HuH-7 (cell line): ENCODE results near the gene SHPK.

ENCODE experiments used
- DNase-seq: peaks from one replicate; pipeline ENCODE4 v3.0.0; 2011; ENCODE audit warnings: low spot score

SHPK gene

GRCh38 chr17:3660311-3660891 is 24.4 kb upstream of the SHPK start:
- no peak for DNase-seq

DNA sequence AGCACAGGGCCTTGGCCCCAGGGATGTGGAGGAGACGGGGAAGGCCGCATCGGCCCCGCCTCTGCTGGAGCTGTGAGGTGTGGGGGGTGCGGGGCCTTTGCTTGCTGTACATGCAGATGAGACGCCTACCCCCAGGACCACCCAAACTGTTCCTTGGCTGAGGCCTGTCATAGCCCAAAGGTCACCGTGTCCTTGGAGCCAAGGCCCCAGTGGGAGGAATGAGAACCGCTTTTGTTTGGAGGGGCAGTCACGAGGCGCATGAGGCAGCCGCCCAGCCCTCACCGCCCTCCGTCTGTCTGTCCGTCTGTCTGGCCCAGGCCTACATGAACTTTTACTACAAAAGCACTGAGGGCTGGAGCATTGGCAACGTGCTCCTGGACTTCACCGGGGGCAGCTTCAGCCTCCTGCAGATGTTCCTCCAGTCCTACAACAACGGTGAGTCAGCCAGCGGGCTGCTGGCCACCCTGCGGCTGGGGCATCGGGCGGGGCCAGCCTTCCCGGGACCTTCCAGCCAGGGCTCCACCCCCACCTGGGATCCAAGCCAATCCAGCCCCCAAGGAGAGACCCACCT is 23.6 kb upstream of the SHPK start:
- DNase-seq, result peak; percentile 25

DNA sequence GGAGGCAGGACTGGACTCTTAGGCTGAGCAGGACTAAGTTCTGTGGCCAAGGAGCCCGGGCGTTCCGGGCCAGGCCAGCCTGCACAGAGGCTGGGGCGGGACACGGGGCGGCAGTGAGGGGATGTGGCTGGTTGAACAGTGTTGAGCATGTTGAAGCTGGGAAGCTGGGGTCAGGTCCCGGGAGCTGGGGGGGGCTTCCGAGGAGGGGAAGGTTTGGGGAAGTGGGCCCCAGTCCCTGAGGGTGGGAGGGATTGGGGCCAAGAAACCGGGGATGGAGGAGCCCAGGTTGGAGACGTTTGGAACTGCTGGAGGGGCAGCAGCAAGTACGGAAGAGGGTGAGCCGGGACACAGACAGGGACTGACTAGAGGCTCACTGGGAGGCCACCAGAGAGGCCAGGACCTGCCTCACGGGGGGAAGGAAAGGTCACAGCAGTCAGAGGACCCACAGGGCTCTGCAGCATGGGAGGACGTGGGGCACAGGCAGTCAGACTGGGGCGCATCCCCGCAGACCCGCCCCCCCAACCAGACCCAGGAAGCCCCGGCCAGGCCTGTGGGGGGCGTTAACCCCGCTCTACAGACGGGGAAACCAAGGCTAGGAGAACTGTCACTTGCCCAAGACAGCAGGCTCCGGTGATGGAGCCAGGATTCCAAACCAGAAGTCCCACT is 22.9 kb upstream of the SHPK start:
- no peak for DNase-seq

GRCh38 chr17:3657874-3658783 is 22.1 kb upstream of the SHPK start:
- no peak for DNase-seq

- no peak for DNase-seq
Observed at GRCh38 chr17:3657588-3657869, 21.5 kb upstream of the SHPK start.

DNA sequence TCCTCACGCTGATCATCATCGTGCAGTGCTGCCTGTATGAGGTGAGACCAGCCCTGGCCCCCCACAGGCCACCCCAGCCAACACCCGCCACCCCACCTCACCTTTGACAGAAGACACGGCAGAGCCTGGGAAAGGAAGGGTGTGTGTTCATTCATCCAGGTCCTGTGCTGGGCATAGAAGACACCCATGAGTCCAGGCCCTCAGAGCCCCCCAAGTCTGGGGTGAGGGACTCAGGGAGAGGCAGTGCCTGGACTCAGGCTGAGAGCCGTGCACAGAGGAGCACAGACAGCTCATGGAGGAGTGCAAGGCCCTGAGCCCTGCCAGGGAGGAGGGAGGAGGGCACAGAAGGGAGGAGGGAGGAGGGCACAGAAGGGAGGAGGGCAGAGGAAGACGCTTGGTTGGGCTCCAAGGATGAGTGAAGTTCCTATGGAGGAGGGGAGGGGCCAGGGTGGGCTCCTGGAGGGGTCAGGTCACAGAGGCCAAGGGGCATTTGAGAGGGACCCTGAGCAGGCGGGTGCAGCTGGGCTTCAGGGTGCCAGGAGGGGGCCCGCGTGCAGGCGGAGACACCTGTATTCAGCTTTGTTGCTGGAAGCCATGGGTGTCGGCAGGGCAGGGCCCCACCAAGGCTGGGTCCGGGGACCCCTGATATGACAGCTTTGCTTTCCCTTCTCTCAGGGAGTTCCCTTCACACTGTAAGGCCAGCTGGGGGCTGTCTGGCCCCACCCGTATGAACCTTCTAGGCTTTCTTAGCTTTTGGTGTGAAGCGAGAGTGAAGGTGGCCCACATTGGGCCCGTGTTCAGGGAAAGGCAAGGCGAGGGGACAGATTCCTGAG is 20.9 kb upstream of the SHPK start:
- DNase-seq, result no peak

- no peak for DNase-seq
Observed at GRCh38 chr17:3656353-3656752, 20.3 kb upstream of the SHPK start.

DNA sequence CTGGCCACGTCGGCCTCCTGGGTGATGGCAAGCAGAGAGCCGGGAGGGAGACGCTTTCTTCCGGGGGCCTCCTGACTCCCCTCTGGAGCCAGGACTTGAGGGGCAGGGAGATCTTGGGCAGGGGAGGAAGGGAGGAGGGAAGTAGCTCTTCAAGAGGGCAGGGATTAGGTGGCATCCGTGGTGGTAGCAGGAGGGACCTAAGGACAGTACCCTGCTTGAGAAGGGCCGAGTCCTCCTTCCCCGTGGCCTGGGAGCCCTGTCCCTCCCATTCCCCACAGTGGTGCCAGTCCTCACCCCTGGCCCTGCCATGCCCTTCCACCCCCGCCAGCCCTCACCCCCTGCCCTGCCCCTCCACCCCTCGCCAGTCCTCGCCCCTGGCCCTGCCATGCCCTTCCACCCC is 19.7 kb upstream of the SHPK start:
- DNase-seq, result no peak

GRCh38 chr17:3647769-3648555 is 11.9 kb upstream of the SHPK start:
- DNase-seq, result peak; percentile 68

DNA sequence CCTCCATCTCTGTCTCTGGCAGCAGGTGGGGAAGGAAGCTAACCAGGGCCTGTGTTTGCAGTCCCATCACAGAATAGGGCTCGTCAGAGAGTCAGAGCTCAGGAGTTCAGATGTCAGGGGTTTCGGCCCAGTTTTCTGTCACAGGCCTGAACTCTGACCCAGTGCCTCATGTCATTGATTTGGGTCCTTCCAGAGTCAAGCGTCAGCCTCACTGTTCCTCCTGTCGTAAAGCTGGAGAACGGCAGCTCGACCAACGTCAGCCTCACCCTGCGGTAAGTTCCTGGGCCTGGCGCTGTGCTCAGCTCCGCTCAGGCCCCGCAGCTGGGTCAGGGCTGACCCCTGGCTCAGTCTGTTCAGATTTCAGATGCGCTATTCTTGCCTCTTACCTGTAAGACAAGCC is 11.2 kb upstream of the SHPK start:
- no peak for DNase-seq

GRCh38 chr17:3645310-3645709 is 9.3 kb upstream of the SHPK start:
- no peak for DNase-seq

DNA sequence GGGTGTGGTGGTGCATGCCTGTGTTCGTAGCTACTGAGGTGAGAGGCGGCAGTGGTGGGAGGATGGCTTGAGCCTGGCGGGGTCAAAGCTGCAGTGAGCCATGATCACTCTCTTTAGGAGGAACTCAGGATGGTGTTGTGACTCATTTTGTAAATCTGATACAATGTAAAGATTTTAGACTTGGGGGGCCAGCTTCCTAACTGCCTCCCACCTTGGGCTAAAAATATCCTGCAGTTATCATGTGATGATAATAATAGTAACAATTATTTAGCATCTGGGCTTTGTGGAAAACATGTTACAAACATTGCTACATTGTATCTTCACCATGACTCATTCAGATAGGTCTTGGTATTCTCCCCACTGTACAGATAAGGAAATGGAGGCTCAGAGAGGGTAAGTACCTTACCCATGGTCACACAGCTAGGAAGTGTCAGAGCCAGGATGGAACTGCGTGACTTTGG is 7.9 kb upstream of the SHPK start:
- no peak for DNase-seq

GRCh38 chr17:3641717-3642486 is 5.9 kb upstream of the SHPK start:
- DNase-seq, result no peak

- DNase-seq, result no peak
Observed at GRCh38 chr17:3641014-3641413, 5.0 kb upstream of the SHPK start.

DNA sequence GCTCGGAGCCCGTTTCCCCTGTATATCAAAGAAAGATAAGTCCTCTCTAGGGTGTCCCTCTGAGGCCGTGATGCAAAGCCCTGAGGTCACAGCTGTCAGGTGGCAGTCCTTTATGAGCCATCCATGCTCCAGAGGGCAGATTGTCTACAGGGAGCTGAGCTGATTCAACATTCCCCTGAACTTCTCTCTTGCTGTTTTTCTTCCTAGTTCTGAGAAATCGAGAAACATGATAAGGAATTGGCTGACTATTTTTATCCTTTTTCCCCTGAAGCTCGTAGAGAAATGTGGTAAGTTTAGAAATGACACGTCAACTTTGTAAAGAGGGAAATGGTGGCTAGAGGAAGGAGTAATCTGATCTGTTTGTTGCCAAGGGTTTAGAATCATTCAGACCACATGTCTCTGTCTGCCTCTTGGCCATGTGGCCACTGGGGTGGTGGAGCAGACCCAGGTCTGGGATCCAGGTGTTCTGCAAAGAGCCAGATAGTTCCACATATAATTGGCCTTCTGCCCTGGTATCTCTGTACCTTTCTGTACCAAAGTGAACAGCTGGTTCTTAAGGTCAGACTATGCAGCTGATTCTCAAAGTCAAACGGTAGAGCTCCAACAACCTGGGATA is 4.0 kb upstream of the SHPK start:
- DNase-seq, result no peak

DNA sequence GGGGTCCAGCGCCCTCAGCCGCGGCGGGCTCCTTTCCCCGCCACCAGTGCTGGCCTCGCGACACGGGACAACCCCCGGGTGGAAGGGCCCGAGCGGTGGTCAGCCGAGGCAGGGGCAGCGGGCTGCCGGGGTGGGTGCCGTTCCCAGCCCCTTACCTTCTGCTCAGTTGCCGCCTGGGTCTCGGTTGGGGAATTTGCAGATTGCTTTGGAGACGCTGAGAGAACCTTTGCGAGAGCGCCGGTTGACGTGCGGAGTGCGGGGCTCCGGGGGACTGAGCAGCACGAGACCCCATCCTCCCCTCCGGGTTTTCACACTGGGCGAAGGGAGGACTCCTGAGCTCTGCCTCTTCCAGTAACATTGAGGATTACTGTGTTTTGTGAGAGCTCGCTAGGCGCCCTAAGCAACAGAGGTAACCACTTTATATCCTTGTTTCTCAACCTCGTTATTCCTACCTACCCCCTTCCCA is 891 bp upstream of the SHPK start:
- no peak for DNase-seq

GRCh38 chr17:3635474-3636153 is 436 bp downstream of the SHPK start:
- no peak for DNase-seq

DNA sequence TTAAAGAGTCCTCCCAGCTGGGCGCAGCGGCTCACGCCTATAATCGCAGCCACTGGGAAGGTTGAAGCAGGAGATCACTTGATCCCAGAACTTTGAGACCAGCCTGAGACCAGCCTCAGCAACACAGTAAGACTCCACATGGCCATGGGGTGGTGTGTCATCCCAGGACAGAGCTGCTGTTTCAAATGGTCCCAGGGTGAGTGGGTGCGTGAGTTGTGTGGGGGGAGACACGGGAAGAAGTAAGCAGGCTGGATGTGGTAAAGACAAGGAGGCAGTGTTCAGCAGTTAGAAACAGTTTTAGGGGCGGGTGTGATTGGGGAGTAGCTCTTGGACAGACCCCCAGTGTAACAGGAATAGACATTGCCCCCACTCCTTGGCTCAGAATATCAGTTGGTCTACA is 3.8 kb downstream of the SHPK start:
- DNase-seq, result no peak

DNA sequence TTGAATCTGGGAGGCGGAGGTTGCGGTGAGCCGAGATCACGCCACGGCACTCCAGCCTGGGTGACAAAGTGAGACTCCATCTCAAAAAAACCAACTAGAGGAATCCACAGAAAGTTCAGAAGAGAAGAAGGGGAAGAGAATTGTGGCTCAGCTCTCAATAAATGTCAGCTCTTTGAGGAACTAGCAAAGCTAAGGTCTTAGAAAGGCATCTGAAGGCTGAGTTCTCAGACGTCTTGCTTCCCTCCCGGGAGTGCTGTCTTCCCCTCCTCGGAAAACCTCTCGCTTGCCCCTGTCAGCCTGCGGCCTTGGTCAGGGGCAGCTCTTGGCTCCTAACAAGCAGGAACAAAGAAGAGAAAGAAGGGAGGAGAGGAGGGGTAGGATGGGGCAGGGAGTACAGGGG is 5.3 kb downstream of the SHPK start:
- DNase-seq, result no peak
